Measurements from ENCODE around the gene JPH4.

DNA sequence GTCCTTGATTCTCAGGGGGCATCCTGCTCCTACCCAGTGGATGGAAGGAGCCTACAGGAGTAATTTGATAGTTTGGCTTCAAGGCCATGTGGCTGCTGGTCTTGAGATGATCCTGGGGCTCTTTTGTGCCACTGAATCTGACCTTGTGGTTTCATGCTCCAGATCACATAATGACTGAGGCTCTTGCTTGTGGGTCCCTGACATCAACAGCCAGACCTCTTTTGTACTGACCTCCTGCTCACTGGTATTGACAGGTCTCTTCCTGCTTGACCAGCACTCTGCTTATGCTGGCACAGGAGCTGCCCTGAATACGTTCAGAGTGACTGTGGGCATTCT is 23.2 kb upstream of the JPH4 start:
- TF ChIP-seq SIN3A (IDR thresholded peaks at IDR 0.05; ENCODE audit: low read depth) (no peak), POLR2A (IDR thresholded peaks at IDR 0.05; ENCODE audit: borderline replicate concordance, extremely low read depth, insufficient read depth, insufficient read length) (no peak), POLR2AphosphoS5 (IDR thresholded peaks at IDR 0.05; ENCODE audit: low read depth, low read length) (no peak), SP1 (IDR thresholded peaks at IDR 0.05; ENCODE audit: low read depth) (no peak), EZH2 (IDR thresholded peaks at IDR 0.05) (no peak)
- TF ChIP-seq, protein P1, sequence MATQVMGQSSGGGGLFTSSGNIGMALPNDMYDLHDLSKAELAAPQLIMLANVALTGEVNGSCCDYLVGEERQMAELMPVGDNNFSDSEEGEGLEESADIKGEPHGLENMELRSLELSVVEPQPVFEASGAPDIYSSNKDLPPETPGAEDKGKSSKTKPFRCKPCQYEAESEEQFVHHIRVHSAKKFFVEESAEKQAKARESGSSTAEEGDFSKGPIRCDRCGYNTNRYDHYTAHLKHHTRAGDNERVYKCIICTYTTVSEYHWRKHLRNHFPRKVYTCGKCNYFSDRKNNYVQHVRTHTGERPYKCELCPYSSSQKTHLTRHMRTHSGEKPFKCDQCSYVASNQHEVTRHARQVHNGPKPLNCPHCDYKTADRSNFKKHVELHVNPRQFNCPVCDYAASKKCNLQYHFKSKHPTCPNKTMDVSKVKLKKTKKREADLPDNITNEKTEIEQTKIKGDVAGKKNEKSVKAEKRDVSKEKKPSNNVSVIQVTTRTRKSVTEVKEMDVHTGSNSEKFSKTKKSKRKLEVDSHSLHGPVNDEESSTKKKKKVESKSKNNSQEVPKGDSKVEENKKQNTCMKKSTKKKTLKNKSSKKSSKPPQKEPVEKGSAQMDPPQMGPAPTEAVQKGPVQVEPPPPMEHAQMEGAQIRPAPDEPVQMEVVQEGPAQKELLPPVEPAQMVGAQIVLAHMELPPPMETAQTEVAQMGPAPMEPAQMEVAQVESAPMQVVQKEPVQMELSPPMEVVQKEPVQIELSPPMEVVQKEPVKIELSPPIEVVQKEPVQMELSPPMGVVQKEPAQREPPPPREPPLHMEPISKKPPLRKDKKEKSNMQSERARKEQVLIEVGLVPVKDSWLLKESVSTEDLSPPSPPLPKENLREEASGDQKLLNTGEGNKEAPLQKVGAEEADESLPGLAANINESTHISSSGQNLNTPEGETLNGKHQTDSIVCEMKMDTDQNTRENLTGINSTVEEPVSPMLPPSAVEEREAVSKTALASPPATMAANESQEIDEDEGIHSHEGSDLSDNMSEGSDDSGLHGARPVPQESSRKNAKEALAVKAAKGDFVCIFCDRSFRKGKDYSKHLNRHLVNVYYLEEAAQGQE (IDR thresholded peaks at IDR 0.05; ENCODE audit: low read depth): no peak
- TF ChIP-seq, protein P2, sequence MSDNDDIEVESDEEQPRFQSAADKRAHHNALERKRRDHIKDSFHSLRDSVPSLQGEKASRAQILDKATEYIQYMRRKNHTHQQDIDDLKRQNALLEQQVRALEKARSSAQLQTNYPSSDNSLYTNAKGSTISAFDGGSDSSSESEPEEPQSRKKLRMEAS (IDR thresholded peaks at IDR 0.05): no peak
- TF ChIP-seq, protein P3, sequence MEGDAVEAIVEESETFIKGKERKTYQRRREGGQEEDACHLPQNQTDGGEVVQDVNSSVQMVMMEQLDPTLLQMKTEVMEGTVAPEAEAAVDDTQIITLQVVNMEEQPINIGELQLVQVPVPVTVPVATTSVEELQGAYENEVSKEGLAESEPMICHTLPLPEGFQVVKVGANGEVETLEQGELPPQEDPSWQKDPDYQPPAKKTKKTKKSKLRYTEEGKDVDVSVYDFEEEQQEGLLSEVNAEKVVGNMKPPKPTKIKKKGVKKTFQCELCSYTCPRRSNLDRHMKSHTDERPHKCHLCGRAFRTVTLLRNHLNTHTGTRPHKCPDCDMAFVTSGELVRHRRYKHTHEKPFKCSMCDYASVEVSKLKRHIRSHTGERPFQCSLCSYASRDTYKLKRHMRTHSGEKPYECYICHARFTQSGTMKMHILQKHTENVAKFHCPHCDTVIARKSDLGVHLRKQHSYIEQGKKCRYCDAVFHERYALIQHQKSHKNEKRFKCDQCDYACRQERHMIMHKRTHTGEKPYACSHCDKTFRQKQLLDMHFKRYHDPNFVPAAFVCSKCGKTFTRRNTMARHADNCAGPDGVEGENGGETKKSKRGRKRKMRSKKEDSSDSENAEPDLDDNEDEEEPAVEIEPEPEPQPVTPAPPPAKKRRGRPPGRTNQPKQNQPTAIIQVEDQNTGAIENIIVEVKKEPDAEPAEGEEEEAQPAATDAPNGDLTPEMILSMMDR (IDR thresholded peaks at IDR 0.05 in 2 of 3, conservative IDR thresholded peaks at IDR 0.05 in 1 of 3; ENCODE audit: borderline replicate concordance in 1 of 3, insufficient read depth in 1 of 3, low read depth in 2 of 3, low read length in 2 of 3): no peak
